NT2/D1 (cell line): ENCODE results near the gene BEND7.

Source experiments
- YY1 ChIP-seq: IDR thresholded peaks from 2 replicates; pipeline ENCODE4 v1.6.1; 2011; ENCODE audit not compliant: insufficient read length, insufficient read depth
- ZNF274 ChIP-seq: IDR thresholded peaks from 2 replicates; pipeline ENCODE4 v1.6.1; 2011; ENCODE audit warnings: mild to moderate bottlenecking, low read depth, low read length

DNA sequence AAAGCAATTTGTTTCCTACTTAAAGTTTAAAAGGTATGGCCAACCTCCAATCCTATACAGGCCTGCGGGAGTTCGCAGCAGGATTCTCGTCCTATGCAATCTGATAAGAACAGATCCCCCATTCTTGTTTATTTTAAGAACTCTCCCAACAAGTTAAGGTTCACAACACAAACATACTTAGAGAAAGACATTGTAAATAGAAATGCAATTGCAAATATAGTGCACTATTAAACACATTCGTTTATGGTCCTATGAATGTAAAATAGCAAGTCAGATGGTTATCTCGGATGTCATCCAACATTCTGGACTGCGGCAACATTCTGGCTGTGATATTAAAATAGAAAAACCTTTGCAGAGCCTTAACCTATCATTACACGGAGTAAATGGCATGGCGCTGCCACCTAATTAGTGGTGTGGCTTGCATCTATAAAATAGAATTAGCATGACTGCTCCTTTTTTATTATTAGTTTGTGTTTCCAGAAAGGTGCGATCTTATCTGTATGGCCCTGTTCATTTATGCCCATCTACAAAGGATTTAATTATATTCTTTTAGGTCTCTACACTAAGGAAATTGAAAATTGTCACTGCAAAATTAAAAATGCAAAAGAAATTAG, 37.0 kb downstream of the BEND7 start:
- no peak for TF ChIP-seq YY1
- no peak for TF ChIP-seq ZNF274
